GM12873 (cell line): ENCODE data around the gene CP.

Source experiments
- TF ChIP-seq, protein P1 (sequence below): IDR thresholded peaks from 2 replicates; pipeline ENCODE4 v1.5.1; 2012; ENCODE audit warnings: low read depth, mild to moderate bottlenecking, moderate library complexity, low read length, control low read depth; ENCODE audit not compliant: insufficient read depth; ENCODE audit errors: missing control alignments

CP gene

DNA sequence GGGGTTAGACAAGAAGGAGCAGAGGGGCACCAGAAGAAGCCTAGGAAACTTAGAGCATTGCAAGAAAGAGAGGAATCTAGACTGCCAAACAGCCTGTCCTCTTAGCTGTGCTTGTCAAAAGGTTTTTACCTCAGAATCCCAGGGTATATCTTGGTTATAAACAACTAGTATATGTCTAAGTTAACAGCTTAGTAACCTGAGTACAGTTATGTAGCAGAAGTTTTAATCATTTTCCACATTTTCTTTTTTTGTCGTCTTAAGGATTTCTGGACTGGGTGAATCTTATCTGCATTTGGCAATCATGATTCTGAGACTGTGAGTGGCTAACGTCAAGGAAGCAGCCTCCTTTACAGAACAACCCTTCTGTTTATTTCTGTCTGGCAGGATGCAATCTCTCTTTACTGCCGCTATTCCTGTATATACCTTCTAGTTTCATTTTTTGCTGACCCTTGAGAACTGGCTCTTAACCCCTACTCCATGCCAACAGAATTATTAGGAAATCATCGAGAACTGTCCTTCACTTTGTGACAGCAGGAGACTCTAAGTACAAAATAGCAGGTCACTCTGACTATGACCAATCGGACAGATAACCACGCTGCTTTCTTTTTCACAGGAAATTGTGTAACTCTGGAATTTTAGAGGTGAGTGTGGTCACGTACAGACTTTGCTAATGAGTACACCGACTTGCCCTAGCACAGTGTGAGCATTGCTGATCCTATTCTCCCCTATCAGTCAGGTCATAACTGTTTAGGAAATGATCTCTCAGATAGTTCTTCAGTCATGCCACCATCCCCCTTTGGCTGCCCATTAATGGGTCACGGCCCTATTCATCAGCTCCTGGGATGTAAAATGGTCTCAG lies 3.3 kb upstream of the CP start:
- TF ChIP-seq, protein P1, sequence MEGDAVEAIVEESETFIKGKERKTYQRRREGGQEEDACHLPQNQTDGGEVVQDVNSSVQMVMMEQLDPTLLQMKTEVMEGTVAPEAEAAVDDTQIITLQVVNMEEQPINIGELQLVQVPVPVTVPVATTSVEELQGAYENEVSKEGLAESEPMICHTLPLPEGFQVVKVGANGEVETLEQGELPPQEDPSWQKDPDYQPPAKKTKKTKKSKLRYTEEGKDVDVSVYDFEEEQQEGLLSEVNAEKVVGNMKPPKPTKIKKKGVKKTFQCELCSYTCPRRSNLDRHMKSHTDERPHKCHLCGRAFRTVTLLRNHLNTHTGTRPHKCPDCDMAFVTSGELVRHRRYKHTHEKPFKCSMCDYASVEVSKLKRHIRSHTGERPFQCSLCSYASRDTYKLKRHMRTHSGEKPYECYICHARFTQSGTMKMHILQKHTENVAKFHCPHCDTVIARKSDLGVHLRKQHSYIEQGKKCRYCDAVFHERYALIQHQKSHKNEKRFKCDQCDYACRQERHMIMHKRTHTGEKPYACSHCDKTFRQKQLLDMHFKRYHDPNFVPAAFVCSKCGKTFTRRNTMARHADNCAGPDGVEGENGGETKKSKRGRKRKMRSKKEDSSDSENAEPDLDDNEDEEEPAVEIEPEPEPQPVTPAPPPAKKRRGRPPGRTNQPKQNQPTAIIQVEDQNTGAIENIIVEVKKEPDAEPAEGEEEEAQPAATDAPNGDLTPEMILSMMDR: no peak

DNA sequence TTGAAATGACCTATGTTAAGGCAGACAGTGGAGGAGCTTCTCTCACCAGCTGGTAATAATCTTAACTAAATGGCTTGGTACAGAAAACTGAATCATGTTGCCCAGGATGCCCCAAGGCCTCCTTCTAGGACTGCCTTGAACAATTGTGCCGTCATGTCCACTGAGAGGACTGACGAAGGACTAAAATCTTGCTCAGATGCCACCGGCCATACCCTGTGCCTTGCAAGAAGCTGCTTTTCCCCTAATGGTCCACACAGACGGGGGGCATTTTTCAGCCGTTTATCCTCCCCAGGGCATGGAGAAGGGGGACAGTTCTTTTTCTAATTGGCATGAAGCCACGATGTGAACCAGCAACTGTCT lies 1.8 kb upstream of the CP start:
- TF ChIP-seq, protein P1: no peak

DNA sequence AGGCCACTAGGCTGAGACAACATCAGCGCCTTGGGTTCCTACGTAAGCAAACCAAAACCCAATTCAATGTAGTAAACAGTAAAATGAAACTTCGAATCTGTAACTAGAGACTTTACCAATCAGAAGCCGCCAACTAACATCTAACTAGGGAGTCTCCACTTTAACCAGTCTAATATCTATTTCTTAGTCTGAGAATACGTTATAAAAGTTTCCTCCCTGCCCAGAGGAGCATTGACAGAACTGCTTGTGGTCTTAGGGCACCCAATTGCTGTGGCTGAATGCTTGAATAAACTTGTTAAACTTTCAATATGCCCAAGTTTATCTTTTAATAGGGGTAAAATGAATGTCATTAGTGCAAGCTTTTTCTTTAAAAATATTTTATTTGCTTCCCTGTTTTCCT lies 4.3 kb downstream of the CP start:
- TF ChIP-seq, protein P1: no peak

DNA sequence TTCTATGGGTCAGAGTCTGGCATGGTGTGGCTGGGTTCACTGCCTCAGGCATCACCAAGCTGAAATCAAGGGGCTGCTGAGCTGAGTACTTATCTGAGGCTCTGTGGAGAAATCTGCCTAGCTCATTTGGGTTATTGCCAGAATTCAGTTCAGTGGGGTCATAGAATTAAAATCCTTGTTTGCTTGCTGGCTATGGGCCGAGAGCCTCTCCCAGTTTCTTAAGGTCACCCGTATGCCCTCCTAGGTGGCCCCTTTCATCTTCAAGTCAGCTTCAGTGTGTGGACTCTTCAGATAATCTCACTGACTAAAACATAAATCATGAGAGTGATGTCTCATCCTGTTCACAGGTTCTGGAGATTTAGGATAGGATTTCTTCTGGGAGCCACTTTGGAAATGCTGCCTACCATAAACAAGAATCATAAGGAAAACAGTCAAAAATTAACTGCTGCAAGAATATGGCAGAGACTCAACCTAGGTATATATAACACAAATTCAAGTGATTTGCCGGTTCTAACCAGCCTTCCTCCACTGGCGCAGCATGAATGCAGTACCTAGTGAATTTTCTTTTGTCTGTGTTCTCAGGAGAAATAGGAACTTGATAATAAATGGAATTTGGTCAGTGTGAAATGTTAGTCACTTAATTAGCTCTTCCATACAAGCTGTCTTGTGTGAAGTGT lies 5.3 kb downstream of the CP start:
- TF ChIP-seq, protein P1: no peak

DNA sequence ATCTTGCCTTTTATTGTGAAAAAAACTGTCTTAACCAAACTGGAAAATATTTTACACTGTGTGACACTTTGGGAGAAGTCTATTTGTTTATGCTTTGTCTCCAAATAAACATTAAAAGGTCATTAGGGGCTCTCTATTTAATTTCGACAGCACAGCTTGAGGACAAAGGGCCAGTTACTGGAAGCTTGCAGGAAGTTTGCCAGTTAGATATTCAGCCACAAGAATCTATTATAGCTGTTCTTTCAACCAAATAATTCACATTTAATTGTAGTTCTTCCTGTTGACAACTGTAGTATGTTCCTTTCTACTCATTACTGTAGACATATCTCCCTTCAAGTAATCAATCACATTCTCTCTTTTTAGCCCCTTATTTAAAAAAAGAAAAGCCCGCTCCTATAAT lies 6.1 kb downstream of the CP start:
- TF ChIP-seq, protein P1: no peak

DNA sequence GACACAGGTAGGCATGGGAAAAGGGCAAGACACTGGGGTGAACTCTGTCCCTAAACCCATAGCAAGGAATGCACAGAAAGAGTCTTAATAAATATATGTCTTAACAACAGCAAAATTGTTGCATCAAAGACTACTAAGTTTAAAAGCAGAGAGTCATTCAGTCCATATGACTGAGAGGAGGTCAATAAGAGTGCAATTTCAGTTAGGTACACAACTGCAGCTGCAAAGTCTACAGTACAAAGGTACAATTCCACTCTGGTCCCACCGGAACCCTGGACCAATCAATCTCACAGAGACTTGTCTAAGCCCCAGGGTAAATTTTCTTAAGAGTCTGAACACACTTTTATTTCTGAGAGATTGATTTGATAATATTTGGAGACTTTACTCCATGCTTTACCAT lies 6.9 kb downstream of the CP start:
- TF ChIP-seq, protein P1: no peak

DNA sequence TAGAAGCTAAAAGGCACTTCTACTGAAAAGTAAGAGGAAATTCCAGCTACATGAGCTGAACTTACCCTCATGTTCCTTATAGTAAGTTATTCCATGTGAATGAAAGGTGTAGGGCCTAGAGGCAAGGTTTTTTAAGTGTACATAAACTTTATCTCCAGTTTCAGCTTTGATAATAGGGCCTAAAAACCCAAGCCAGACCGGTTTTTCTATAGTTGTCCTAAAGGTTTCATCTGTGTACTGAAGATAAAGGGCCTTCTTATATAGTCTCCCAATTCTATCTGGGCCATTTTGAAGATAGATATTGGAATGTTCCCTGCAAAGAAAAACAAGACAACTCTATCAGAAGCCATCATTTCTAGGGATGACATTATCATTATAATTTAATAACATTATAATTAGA lies 9.2 kb downstream of the CP start:
- TF ChIP-seq, protein P1: no peak
